ENCODE results near the gene C20orf204. TPM values are rescaled to one million over a fixed set of nuclear protein-coding genes. Genes with fewer than 3 reads are reported as not detected.

Gene C20orf204
- total RNA-seq, 2 experiments from 2014 or later: 2.8 to 4.7 TPM

- ATAC-seq (no peak), DNase-seq (no peak)
- H3K27me3 Mint-ChIP-seq: peaks cover 2% of the 10 kb centered on the region
- intact Hi-C loops (cut with micrococcal nuclease): loop anchor here (10.0 kb wide), 1 partner anchor 52 kb away; the partner anchor contains the start of gene PRPF6
- H3K9me3 Mint-ChIP-seq: no peaks in the 10 kb centered on the region
- POLR2A ChIA-PET: interaction anchor here (0.9 to 5.7 kb wide), 3 partner anchors 10 to 328 kb away, joined by 3 to 51 read pairs (median 7); partner anchors contain the start of genes PRPF6 and SAMD10
- H3K27ac Mint-ChIP-seq: peak overlapping the region; percentile 77
- CTCF ChIA-PET: interaction anchor here (1.0 to 5.9 kb wide), 7 partner anchors 20 to 83 kb away, joined by 4 to 88 read pairs (median 9); partner anchors contain the start of genes OPRL1, PRPF6, RGS19 and SAMD10
- H3K4me3 Mint-ChIP-seq: no peak overlapping the region
- no peak for TF ChIP-seq CTCF (IDR thresholded peaks at IDR 0.05)
- H3K4me1 Mint-ChIP-seq (ENCODE audit: low read depth): peaks cover 56% of the 10 kb centered on the region
- peaks cover 6% of the 10 kb centered on the region for H3K36me3 Mint-ChIP-seq (ENCODE audit: low read depth)
These were observed 1.2 kb downstream of the C20orf204 start for GRCh38 chr20:64037199-64037497.

GRCh38 chr20:64037498-64038213 is 1.7 kb downstream of the C20orf204 start:
- ATAC-seq: no peak
- CTCF ChIA-PET: interaction anchor here (0.7 to 5.9 kb wide), 25 partner anchors 9 to 499 kb away, joined by 3 to 88 read pairs (median 7); partner anchors contain the start of genes LKAAEAR1, OPRL1, PCMTD2 and PRPF6
- Mint-ChIP-seq H3K4me3 (peak overlapping the region; percentile 51), H3K27ac (peak overlapping the region; percentile 73), H3K9me3 (no peaks in the 10 kb centered on the region), H3K27me3 (peaks cover 2% of the 10 kb centered on the region), H3K4me1 (ENCODE audit: low read depth) (peaks cover 57% of the 10 kb centered on the region), H3K36me3 (ENCODE audit: low read depth) (peaks cover 4% of the 10 kb centered on the region)
- POLR2A ChIA-PET: interaction anchor here (0.7 to 5.7 kb wide), 7 partner anchors 9 to 219 kb away, joined by 3 to 51 read pairs (median 3); partner anchors contain the start of genes PRPF6, SAMD10 and TPD52L2
- no peak for TF ChIP-seq CTCF (IDR thresholded peaks at IDR 0.05)
- intact Hi-C loops (cut with micrococcal nuclease): loop anchor here (10.0 kb wide), 1 partner anchor 53 kb away; the partner anchor contains the start of gene PRPF6
- peak; percentile 45 for DNase-seq

- DNase-seq (no peak), ATAC-seq (peak; percentile 7)
- Mint-ChIP-seq H3K9me3 (no peaks in the 10 kb centered on the region), H3K27me3 (peaks cover 2% of the 10 kb centered on the region), H3K27ac (no peak overlapping the region), H3K4me1 (ENCODE audit: low read depth) (peaks cover 57% of the 10 kb centered on the region), H3K4me3 (peak overlapping the region; percentile 54), H3K36me3 (ENCODE audit: low read depth) (peaks cover 4% of the 10 kb centered on the region)
- no peak for TF ChIP-seq CTCF (IDR thresholded peaks at IDR 0.05)
- POLR2A ChIA-PET: interaction anchor here (0.7 to 5.7 kb wide), 12 partner anchors 9 to 218 kb away, joined by 3 to 51 read pairs (median 3); partner anchors contain the start of genes OPRL1, PRPF6, RGS19 and SAMD10
- intact Hi-C loops (cut with micrococcal nuclease): loop anchor here (10.0 kb wide), 1 partner anchor 53 kb away; the partner anchor contains the start of gene PRPF6
- CTCF ChIA-PET: interaction anchor here (0.7 to 5.9 kb wide), 32 partner anchors 10 to 500 kb away, joined by 3 to 88 read pairs (median 6); partner anchors contain the start of genes LKAAEAR1, OPRL1, PCMTD2 and PRPF6
These were observed 2.2 kb downstream of the C20orf204 start for GRCh38 chr20:64038224-64038564.

GRCh38 chr20:64038565-64039292 is 2.7 kb downstream of the C20orf204 start:
- CTCF ChIA-PET: interaction anchor here (0.7 to 5.9 kb wide), 38 partner anchors 11 to 500 kb away, joined by 3 to 88 read pairs (median 5); partner anchors contain the start of genes LKAAEAR1, OPRL1, PCMTD2 and PRPF6
- H3K27me3 Mint-ChIP-seq: peaks cover 2% of the 10 kb centered on the region
- POLR2A ChIA-PET: interaction anchor here (0.7 to 5.7 kb wide), 13 partner anchors 8 to 218 kb away, joined by 3 to 51 read pairs (median 3); partner anchors contain the start of genes OPRL1, PRPF6, RGS19 and SAMD10
- ATAC-seq (peak; percentile 67), DNase-seq (peak; percentile 84)
- H3K36me3 Mint-ChIP-seq (ENCODE audit: low read depth): peaks cover 2% of the 10 kb centered on the region
- TF ChIP-seq CTCF (IDR thresholded peaks at IDR 0.05): peak; percentile 86
- no peaks in the 10 kb centered on the region for H3K9me3 Mint-ChIP-seq
- H3K4me1 Mint-ChIP-seq (ENCODE audit: low read depth): peaks cover 55% of the 10 kb centered on the region
- intact Hi-C loops (cut with micrococcal nuclease): loop anchor here (10.0 kb wide), 1 partner anchor 54 kb away; the partner anchor contains the start of gene PRPF6
- H3K4me3 Mint-ChIP-seq: peak overlapping the region; percentile 54
- H3K27ac Mint-ChIP-seq: no peak overlapping the region

All from activated CD8-positive, alpha-beta T cell treated with anti-CD3 and anti-CD28 coated beads for 36 hours (primary cell).